HG03565 (cell line): ENCODE results near the gene ZNF423.

ENCODE experiments used
- ATAC-seq: cut with Tn5 transposase; IDR thresholded peaks from one replicate; pipeline ENCODE4 v1.9.1; 2021; ENCODE audit warnings: mild to moderate bottlenecking, moderate library complexity; ENCODE audit not compliant: unreplicated experiment

The ZNF423 gene

DNA sequence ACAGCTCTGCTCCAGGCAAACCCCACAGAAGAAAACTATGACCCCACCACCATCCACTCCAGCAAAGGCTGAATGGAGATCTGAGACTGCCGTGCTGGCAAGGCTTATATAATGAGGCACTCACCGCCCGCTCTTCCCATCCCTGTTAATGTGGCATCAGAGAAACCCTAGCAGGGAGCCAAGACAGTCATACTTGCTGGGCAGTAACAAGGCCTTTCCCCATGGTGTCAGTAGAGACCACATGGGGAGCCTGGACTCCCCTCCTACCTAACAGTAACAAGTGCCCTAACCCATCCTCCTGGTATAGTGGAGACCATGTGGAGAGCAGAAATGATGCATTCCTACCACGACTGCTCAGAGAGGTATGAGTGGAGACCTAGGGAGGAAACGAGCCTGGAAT is 247.1 kb downstream of the ZNF423 start:
- no peak for ATAC-seq

DNA sequence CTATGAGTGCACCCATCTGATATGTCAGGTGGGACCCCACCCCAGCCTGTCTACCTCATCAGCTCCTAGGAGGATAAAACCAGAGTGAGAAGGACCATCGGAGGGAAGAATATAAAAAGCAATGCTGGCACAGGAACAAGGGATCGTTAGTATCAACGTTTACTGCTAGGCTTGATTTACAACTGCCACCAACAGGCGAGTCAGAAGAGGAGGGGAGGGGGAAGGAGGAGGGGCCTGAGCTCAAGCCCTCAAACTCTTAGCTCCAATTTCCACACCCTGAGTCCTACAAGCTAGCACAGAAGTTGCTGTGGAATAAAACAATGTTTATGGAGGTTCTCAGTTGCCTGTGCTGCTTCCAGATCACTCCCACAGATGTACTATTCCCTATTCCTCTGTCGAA is 247.8 kb downstream of the ZNF423 start:
- no peak for ATAC-seq

DNA sequence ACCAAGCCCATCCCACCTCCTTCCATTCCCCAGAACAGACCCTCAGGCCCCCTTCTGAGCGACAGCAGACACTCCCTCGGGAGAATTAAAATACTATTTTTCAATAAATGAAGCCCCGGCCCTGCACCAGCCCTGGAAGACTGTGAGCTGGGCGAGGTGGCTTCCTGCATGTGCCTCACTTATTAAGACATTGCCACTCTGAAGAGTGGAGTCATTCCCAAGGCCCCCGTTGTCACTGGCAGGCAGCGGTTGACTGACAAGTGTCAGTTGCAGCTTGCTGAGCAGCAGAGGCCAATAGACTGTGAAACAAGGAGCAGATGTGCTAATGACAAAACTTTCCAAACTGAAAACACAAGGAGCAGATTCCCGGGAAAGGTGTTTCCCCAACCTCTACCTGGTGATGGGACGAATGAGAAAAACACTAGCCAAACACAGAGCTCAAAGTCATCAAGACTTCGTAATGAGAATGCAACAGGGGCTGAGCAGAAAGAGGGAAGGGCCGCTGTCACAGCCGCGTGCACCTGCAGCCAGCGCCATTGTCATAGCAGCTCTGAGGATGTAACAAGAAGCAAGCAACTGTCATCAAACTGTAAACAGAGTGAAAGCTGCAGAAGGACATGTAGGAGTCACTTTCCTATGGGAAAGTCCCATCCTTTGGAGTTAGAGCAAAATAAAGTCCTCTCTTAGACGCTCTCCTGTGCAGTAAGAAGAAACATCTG is 250.2 kb downstream of the ZNF423 start:
- ATAC-seq: no peak

DNA sequence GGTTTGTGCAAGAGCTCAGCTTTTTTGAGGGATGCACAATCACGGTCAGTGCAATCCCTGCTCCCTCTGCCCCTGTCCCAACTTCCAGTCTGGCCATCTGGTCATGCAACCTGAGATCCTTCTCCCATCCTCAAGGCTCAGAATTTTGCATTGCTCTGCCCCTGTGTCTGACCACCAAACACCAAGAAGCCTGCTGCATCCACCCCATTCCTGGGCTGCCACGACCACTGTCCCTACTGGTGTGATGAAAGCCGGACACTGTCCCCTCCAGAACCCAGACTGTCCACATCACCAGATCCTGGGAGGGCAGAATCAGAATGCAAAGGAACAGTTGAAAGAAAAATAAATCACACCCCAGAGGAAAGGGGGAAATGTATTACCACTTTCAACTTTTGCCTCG is 251.3 kb downstream of the ZNF423 start:
- ATAC-seq: no peak

DNA sequence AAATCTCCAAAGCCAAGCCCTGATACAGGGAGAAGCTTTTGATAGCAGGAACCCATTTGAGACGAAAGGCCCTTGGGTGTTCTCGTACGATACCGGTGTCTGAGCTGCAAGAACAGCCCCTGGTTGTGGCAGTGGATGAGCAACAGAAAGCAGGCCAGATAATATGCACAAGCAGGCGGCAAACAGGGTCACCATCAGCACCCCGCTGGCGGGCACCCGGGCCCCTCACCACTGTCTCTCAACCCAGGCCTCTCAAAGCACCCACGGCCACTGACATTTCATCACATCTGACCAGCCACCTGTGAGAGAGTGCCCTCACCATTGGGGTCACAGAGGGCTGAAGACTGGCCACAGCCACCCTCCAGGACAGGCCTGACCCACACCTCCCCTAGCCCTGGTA is 252.0 kb downstream of the ZNF423 start:
- ATAC-seq: no peak

DNA sequence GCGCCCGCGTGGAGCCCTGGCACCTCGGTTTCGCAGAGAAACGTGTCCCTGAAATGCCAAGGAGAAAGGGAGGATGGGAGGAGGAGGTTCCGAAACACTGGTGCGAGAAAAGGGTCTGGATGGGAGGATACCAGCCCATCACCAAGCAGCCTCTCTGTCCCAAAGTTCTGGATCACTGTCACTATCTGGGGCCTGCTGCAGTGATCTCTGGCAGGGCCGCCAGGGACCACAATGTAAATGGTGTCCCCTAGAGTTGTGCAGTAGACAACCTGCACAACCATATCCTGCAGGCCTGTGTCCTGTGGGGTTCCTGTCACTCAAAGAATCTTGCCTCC is 253.0 kb downstream of the ZNF423 start:
- no peak for ATAC-seq

DNA sequence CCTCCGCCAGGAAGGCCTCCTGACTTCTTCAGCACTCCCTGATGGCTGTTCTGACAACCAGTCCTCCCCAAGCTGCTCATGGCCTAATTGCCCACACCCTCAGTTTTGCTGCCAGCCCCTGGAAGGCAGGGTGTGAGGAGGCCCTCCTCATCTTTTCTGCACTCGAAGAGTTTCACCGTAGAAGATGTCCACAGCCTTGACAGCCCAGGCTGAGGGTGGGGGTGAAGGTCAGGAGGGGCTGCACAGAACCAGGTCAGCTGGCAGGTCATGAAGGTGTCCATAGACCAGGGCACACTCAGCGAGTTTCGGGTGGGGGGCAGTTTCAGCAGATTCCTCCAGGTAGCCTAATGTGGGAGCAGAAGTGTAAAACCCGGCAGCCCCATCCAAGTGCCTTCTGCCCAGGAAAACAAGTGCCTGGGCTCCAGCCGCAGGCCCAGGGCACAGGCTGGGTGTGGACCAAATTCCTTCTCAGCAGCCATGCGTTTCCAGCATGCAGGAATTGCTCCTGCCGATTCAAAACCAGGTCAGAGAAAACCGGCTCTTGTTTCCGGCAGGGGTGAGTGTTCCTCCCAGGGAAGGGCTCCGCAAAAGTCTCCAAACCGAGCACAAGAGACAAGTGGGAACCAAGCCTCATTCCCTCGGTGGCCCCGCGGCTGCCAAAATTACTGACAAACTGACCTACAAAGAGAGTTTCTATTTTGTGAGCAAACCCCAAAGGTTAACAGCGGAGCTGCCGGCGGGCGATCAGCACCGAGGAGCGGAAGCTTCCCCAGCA is 253.5 kb downstream of the ZNF423 start:
- no peak for ATAC-seq

DNA sequence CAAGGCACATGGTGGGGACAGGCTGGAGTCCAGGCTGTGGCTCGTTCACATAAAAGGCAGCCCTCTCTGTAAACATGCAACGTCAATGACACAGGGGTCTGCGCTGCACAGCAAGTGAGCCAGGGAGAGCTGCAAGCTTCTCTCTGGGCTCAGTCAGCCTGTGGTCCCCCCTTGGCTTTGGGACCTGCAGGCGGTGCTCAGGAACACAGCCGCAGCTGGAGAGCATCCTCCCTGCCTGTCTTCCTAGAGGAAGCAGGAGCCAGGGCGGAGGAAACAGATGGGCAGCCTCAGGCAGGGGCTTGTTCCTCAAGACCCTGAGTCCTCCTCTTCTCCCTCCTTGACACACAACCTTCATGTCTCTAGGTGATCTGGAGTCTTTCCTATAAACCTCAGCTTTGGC is 254.3 kb downstream of the ZNF423 start:
- ATAC-seq: no peak

DNA sequence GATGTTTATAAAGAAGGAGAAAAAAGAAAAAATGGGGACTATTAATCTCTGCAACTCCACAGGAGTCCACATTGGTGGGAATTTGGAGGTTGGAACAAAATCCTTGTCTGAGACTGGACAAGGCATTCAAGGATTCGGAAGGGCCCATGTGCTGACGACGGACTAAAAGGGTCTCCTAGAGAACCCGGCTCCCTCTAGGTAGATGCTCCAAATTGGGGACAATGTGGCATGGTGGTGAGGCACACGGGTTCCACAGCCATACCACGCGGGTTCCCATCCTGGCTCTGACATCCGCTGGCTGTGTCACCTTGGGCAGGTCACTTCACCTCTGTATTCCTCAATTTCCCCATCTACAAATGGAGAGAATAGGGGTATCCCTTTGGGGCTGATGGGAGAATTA is 254.9 kb downstream of the ZNF423 start:
- ATAC-seq: no peak

DNA sequence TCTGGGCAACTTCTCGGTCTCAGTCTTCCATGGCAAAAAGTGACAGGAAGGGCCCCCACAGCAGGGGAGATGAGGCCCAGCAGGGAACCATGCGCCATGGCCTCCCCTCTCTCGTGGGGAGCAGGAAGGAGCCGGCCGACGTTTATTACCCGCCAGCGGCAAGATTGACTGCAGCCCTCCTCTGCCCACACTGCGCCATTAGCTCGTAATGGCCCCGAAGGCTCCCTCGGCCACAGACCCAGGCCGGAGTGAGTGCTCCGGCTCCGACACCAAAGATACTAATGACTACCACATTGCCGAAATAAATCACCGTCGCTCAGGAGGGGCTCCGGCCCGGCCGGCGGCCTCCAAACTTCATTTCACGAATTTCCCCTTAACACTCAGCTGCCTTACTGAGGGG is 255.4 kb downstream of the ZNF423 start:
- no peak for ATAC-seq

DNA sequence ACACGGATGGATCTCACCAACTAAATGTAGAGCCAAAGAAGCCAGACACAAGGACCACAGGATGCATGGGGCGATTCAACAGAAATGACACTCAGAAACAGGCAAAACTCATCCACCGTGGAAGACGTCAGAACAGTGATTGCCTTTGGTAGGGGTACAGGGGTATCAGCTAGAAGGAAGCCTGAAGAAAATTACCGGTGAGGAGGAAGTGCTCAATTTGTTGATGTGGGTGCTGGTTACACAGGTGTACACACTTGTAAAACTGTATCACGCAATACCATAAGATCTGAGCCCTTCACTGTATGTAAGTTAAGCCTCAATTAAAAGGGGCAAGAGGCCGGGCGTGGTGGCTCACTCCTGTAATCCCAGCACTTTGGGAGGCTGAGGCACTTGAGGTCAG is 256.2 kb downstream of the ZNF423 start:
- ATAC-seq: no peak

DNA sequence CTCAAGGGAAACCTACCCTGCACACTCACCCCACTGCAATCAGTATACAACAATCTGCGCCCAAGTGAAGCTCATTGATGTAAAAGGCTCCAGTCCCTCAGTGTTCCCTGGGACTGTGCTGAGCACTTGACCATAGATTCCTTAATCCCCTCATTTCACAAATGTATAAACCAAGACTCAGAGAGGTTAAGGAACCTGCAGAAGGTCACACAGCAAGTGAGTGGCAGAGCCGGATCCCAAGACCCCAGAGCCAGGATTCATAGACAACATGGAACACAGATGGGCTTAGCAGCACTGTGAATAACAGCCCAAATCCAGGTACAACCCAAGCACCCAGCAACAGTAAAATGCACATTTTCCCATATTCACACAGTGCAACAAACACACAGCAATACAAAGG is 256.6 kb downstream of the ZNF423 start:
- ATAC-seq: no peak

DNA sequence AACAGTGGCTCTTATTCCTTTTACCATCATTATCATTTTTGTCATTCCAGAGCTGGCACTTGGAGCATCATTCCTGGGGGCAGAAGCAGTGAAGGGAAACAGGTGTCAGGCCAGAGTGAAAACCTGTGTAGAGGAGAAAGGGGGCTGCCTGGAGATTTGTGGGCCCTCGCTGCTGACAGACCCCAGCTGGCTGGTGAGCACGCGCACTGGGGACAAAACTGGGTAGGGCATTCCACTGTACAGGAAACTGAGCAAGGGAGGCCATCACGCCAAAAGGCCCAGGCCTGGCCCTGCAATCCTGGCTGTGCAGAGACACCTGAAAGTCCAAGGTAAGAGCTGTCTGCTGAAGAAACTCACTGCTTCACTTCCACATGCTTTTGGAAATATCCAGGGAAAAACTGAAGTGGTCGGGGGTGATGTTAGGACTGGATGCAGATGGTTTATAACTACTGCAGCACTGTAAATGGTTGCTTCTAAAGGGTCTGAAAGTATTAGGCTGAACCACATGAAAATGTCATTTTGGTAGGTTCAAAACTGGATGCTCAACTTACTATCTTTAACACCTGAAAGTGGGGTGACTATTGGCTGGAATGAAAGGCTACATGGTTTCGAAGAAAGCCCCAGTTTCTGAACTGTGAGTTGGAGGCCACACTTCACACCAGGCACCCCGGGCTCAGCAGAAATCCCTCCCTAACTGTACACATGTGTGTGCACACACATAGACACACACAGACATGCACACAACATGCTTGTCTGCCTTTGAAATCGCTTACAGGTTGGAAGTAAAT is 257.3 kb downstream of the ZNF423 start:
- ATAC-seq: peak; percentile 74

DNA sequence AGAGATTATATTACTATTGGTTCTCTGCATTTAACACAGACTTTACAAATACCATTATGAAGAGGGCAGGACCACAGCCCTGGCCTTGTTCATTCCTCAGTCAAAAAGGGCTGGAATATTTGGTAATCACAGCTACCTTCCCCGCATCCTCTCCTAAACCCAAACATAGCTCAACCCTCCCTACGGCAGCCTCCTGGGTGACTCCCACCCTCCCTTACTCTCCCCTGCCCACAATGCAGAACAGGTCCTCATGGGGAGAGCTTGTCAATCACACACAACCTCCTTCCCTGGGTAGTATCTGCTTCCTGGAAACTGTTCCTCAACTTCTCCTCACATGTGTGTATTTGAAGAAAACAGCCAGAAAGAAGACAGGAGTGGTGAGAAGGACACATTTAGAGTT is 258.1 kb downstream of the ZNF423 start:
- ATAC-seq: no peak

DNA sequence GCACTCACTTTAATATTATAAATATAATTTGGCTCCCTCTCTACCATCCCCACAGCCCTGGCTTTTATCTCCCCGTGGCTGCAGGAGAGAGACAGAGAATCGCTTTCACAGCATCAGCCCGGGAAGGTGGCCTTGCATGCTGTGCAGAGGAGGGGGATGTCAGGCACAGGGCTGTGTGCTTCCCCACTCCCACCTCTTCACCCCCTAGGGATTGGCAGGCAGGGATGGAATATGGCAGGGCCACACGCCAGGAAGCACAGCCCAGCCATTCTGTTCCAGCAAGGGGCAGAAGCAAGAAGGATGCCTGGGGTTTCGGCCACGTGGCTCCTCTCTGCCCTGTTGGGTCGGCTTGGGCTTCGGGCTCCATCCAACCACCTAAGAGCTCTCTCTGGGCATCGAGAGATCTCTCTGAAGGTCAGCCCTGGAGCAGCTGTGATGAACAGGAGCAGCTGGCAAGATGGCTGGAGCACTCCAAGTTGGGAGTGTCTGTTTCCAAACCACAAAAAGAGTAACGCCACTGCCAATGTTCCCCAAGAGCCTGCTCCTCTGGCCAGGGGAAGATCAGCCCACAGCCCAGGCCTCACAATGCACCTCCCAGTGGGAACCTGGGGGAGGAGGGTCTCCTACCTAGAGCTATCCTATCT is 259.1 kb downstream of the ZNF423 start:
- ATAC-seq: no peak

DNA sequence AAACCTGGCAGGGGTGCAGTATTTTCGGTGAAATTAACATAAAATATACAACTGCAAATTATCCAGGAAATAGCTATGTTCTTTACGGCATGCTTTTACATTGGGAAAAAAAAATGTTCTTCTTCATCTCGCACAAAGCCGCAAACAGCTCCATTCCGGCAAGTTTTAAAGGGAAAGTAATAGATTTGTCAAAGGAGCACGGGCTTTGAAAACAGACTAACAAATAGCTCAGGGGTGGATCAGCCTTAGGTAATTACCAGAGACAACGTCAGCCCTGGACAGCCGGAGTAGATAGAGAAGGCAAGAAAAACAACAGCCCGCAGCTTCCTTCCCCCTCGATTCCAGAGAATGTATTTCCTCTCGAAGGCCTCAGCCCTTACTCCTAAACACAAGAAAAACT is 259.8 kb downstream of the ZNF423 start:
- ATAC-seq: no peak

DNA sequence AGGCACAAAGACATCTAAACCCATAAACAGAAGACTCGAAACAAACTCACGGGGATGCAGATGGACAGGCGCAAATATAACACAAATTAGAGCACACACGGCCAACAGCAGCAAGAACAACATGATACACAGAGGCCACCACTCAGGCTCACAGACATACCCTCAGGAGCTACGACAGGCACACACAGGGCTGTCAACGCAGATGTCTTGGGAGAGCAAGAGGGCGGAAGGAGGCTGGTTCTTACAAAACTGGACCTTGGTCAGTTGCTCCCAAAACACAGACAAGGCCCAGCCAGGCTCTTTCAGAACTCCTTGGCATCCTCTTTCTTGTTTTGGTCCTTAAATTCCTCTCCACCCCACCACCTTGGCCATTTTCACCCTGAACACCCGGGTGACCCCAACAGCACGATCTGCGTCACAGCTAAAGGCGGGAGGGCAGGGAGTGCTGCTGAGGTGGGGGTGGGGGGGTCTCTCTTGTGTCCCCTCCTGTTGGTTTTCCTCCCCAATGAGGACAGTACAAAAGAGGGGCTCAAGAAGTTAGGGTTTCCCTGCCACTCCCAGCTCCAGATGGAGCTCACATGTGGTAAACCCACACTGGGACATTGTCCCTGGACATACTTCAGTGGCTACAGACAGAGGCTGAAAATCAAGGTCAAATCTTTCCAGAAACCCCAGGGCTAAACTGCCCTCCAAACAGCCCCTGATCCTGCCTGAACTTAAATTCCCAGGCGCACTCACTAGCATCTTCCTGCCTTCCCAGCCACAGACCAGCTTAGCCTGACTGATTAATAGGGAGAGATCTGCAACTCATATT is 261.0 kb downstream of the ZNF423 start:
- no peak for ATAC-seq

DNA sequence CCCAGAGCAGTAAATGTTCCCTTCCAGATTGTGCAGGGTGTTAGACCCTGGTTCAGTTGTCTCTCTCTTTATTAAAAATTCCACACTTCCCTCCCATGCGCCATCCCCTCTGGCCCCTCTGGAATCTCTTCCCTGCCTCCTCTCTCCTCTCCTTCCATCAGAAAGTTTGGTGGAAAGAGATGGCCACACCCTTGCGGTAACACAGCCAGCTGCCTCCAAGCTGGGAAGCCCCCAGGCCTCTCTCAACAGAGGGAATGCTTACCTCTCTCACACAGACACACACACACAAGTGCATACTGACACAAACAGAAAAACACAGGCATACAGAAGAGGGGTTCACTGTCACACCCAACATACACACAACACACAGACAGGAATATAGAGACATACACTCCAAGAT is 261.8 kb downstream of the ZNF423 start:
- no peak for ATAC-seq

DNA sequence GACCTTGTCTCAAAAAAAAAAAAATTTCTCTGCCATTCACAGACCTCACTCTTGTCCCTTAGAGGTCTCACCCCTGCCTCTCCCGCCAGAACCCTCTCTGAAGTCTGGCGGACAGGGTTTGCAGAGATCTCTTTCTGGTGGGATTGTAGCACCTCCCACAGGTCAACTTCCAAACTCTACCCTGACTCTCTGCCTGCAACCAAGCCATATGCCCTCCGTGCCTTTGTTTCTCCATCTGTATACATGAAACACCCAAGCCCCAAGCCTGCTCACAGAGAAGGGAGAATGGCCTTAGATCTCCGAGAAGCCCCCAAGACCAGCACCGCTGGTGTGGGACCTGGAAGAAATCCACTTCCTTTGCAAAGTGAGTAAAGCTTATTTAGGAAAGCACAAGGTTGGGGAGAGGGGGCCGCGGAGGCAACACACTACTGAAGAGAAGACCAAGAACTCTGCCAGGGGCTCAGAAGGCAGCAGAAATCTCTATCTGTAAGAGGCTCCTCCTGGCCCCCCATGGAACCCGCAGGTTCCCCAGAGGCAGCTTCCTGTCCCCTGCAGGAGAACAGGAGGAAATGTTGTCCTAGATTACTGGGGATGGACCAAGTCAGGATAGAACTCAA is 262.4 kb downstream of the ZNF423 start:
- no peak for ATAC-seq
